ENCODE measurements around the gene ERC2.

Gene ERC2

GRCh38 chr3:55812394-55813013 is 655.8 kb downstream of the ERC2 start:
- no peak for DNase-seq

- DNase-seq = no peak
Observed at GRCh38 chr3:55807210-55807609, 661.1 kb downstream of the ERC2 start.

GRCh38 chr3:55805169-55805568 is 663.1 kb downstream of the ERC2 start:
- no peak for DNase-seq

GRCh38 chr3:55804170-55805095 is 663.8 kb downstream of the ERC2 start:
- DNase-seq = no peak

- DNase-seq = no peak
Observed at GRCh38 chr3:55802816-55803215, 665.5 kb downstream of the ERC2 start.

- no peak for DNase-seq
Observed at GRCh38 chr3:55801676-55802075, 666.6 kb downstream of the ERC2 start.

- no peak for DNase-seq
Observed at GRCh38 chr3:55801068-55801467, 667.2 kb downstream of the ERC2 start.

GRCh38 chr3:55797775-55798174 is 670.5 kb downstream of the ERC2 start:
- no peak for DNase-seq

- DNase-seq = no peak
Observed at GRCh38 chr3:55797084-55797483, 671.2 kb downstream of the ERC2 start.

GRCh38 chr3:55796533-55796932 is 671.7 kb downstream of the ERC2 start:
- no peak for DNase-seq

- DNase-seq = no peak
Observed at GRCh38 chr3:55795746-55796145, 672.5 kb downstream of the ERC2 start.

GRCh38 chr3:55795296-55795695 is 673.0 kb downstream of the ERC2 start:
- DNase-seq = no peak

GRCh38 chr3:55792742-55793141 is 675.5 kb downstream of the ERC2 start:
- DNase-seq = no peak

- no peak for DNase-seq
Observed at GRCh38 chr3:55792009-55792408, 676.3 kb downstream of the ERC2 start.

- no peak for DNase-seq
Observed at GRCh38 chr3:55790596-55791350, 677.5 kb downstream of the ERC2 start.

GRCh38 chr3:55789516-55789915 is 678.8 kb downstream of the ERC2 start:
- DNase-seq = no peak

- DNase-seq = no peak
Observed at GRCh38 chr3:55782807-55783206, 685.5 kb downstream of the ERC2 start.

GRCh38 chr3:55782351-55782750 is 685.9 kb downstream of the ERC2 start:
- no peak for DNase-seq

GRCh38 chr3:55780913-55781312 is 687.4 kb downstream of the ERC2 start:
- DNase-seq = no peak

GRCh38 chr3:55779543-55779942 is 688.7 kb downstream of the ERC2 start:
- DNase-seq = no peak

GRCh38 chr3:55775366-55776154 is 692.7 kb downstream of the ERC2 start:
- DNase-seq = no peak

- DNase-seq = no peak
Observed at GRCh38 chr3:55774856-55775255, 693.4 kb downstream of the ERC2 start.

GRCh38 chr3:55771503-55771902 is 696.8 kb downstream of the ERC2 start:
- no peak for DNase-seq
